Panc1 (cell line): ENCODE data around the gene SIRT6. TPM values are rescaled to one million over a fixed set of nuclear protein-coding genes. Genes with fewer than 3 reads are reported as not detected.

Experiments
- ATAC-seq: fragments of 200-7000 bp; cut with Tn5 transposase; 2 replicates; pipeline ENCODE4 v1.9.1; 2020; ENCODE audit warnings: mild to moderate bottlenecking, moderate library complexity
- BruUV-seq: library from RNA; stranded (reverse); fragments of 400-500 nt; replicated peaks from 2 replicates; lab custom pipeline; 2021; lab: Mats Ljungman, UMichigan
- CTCF ChIA-PET: fragments of 300-600 bp; sonication (Branson Sonifier 250); formaldehyde crosslinking; loops from one replicate; lab custom pipeline; 2022; ENCODE audit warnings: antibody characterized with exemption; lab: Charles Lee
- POLR2A ChIA-PET: fragments of 300-600 bp; sonication (Branson Sonifier 250); formaldehyde crosslinking; loops from one replicate; lab custom pipeline; 2022; ENCODE audit warnings: antibody characterized with exemption; lab: Charles Lee
- DNase-seq: peaks from one replicate; pipeline ENCODE4 v3.0.0-alpha.2; 2010; ENCODE audit warnings: low read depth, low spot score
- H3K27ac ChIP-seq: 2 replicates; pipeline ENCODE4 v1.5.1; 2011; ENCODE audit warnings: mild to moderate bottlenecking, low read length, inconsistent platforms
- H3K27me3 ChIP-seq: fragments of 200-500 bp; sonication (Bioruptor generic); 2 replicates; pipeline ENCODE4 v1.6.0; 2014; ENCODE audit warnings: low read length, inconsistent platforms; ENCODE audit not compliant: control insufficient read depth, insufficient read depth
- H3K36me3 ChIP-seq: fragments of 200-500 bp; sonication (Bioruptor generic); 2 replicates; pipeline ENCODE4 v1.5.1; 2014; ENCODE audit warnings: inconsistent platforms, mild to moderate bottlenecking, low read length, moderate library complexity; ENCODE audit not compliant: control insufficient read depth, insufficient read depth
- H3K4me1 ChIP-seq: 2 replicates; pipeline ENCODE4 v1.5.1; 2011; ENCODE audit warnings: inconsistent platforms, mild to moderate bottlenecking, low read length, moderate library complexity; ENCODE audit not compliant: control insufficient read depth, insufficient read depth
- H3K4me3 ChIP-seq, 2 experiments: 2 replicates each; pipeline ENCODE4 v1.5.1; 2011 to 2012; ENCODE audit warnings: low read depth in 2 of 2, low read length in 2 of 2, mild to moderate bottlenecking in 2 of 2, inconsistent platforms in 1 of 2, moderate library complexity in 1 of 2
- H3K9me3 ChIP-seq: fragments of 200-500 bp; sonication (Bioruptor generic); 2 replicates; pipeline ENCODE4 v1.5.1; 2014; ENCODE audit warnings: low read depth, mild to moderate bottlenecking, inconsistent platforms, low read length, moderate library complexity; ENCODE audit not compliant: control insufficient read depth, insufficient read depth
- POLR2AphosphoS5 ChIP-seq: IDR thresholded peaks from 2 replicates; pipeline ENCODE4 v1.6.1; 2012; ENCODE audit warnings: mild to moderate bottlenecking, low read depth, low read length, moderate library complexity
- SIN3A ChIP-seq: IDR thresholded peaks from 2 replicates; pipeline ENCODE4 v1.6.1; 2012; ENCODE audit warnings: low read depth, mild to moderate bottlenecking, low read length, moderate library complexity, borderline replicate concordance; ENCODE audit not compliant: insufficient read depth
- TCF7L2 ChIP-seq: IDR thresholded peaks from 2 replicates; pipeline ENCODE4 v1.6.1; 2011; ENCODE audit warnings: mild to moderate bottlenecking, low read depth, low read length, inconsistent platforms
- in situ Hi-C: cut with HindIII; loops from 2 replicates; pipeline ENCODE4 v1.10.0; 2016; ENCODE audit warnings: low sequenced_read_pairs, low pct_unique_long_range_greater_than_20kb
- intact Hi-C: fragments of 100-400 bp; cut with micrococcal nuclease; formaldehyde crosslinking; loops from one replicate; pipeline ENCODE4 v1.10.0; 2022; ENCODE audit not compliant: unreplicated experiment
- total RNA-seq: library from RNA; stranded (reverse); gene quantifications from one replicate; pipeline ENCODE4 v1.2.1, GENCODE V29; 2021; ENCODE audit not compliant: unreplicated experiment
- TF ChIP-seq, protein P1 (sequence below): fragments of 450-650 bp; IDR thresholded peaks from 2 replicates; pipeline ENCODE4 v1.5.1; 2017; ENCODE audit warnings: mild to moderate bottlenecking
- TF ChIP-seq, protein P2 (sequence below), 2 experiments: IDR thresholded peaks; 2 replicates each; pipeline ENCODE4 v1.6.1; 2011 to 2012; ENCODE audit warnings: low read depth in 2 of 2, control low read depth in 1 of 2, low read length in 1 of 2, mild to moderate bottlenecking in 1 of 2, moderate library complexity in 1 of 2; ENCODE audit not compliant: insufficient read depth in 1 of 2

The SIRT6 gene
- total RNA-seq, 1 experiment from 2014 or later = 19.8 TPM

DNA sequence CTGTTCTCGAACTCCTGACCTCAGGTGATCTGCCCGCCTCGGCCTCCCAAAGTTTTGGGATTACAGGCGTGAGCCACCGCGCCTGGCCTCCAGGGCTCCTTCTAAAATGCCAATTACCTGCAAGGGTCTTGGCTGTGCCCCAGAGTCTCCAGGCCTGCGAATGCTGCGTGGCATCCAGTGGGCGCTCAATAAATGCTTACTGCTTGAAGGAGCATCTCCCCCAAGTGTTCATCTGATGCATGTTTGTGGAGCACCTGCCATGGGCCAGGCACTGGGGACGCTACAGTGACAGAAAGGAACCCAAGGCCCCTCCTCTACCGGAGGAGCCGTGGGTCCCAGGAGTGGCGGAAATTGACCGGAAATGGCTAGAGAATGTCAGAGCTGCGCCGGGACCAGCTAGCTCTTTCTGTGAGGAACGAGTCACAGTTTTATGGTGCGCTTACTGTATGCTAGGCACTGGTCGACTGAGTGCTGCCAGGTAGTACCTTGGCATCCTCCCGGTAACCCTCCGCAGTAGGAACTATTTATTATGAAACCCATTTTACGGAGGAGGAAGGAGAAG lies 14.3 kb upstream of the SIRT6 start:
- no peak for DNase-seq
- in situ Hi-C loops (no loop called here), intact Hi-C loops (no loop called here)
- CTCF ChIA-PET = no interaction called here
- no peak overlapping the region for H3K27ac ChIP-seq
- no peak overlapping the region for H3K4me3 ChIP-seq
- peaks cover 3% of the 10 kb centered on the region; the same call in 1 of the 2 replicates for H3K4me1 ChIP-seq
- TF ChIP-seq, protein P1, sequence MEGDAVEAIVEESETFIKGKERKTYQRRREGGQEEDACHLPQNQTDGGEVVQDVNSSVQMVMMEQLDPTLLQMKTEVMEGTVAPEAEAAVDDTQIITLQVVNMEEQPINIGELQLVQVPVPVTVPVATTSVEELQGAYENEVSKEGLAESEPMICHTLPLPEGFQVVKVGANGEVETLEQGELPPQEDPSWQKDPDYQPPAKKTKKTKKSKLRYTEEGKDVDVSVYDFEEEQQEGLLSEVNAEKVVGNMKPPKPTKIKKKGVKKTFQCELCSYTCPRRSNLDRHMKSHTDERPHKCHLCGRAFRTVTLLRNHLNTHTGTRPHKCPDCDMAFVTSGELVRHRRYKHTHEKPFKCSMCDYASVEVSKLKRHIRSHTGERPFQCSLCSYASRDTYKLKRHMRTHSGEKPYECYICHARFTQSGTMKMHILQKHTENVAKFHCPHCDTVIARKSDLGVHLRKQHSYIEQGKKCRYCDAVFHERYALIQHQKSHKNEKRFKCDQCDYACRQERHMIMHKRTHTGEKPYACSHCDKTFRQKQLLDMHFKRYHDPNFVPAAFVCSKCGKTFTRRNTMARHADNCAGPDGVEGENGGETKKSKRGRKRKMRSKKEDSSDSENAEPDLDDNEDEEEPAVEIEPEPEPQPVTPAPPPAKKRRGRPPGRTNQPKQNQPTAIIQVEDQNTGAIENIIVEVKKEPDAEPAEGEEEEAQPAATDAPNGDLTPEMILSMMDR = no peak
- no peak for TF ChIP-seq POLR2AphosphoS5
- TF ChIP-seq TCF7L2 = no peak
- TF ChIP-seq, protein P2, sequence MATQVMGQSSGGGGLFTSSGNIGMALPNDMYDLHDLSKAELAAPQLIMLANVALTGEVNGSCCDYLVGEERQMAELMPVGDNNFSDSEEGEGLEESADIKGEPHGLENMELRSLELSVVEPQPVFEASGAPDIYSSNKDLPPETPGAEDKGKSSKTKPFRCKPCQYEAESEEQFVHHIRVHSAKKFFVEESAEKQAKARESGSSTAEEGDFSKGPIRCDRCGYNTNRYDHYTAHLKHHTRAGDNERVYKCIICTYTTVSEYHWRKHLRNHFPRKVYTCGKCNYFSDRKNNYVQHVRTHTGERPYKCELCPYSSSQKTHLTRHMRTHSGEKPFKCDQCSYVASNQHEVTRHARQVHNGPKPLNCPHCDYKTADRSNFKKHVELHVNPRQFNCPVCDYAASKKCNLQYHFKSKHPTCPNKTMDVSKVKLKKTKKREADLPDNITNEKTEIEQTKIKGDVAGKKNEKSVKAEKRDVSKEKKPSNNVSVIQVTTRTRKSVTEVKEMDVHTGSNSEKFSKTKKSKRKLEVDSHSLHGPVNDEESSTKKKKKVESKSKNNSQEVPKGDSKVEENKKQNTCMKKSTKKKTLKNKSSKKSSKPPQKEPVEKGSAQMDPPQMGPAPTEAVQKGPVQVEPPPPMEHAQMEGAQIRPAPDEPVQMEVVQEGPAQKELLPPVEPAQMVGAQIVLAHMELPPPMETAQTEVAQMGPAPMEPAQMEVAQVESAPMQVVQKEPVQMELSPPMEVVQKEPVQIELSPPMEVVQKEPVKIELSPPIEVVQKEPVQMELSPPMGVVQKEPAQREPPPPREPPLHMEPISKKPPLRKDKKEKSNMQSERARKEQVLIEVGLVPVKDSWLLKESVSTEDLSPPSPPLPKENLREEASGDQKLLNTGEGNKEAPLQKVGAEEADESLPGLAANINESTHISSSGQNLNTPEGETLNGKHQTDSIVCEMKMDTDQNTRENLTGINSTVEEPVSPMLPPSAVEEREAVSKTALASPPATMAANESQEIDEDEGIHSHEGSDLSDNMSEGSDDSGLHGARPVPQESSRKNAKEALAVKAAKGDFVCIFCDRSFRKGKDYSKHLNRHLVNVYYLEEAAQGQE (IDR thresholded peaks at IDR 0.05; ENCODE audit: insufficient read depth in 1 of 2, low read depth in 2 of 2, low read length in 1 of 2) = no peak
- TF ChIP-seq SIN3A = no peak
- H3K27me3 ChIP-seq = peaks cover 3% of the 10 kb centered on the region; the same call in 1 of the 2 replicates
- POLR2A ChIA-PET = interaction anchor here (0.6 kb wide), 1 partner anchor 56 kb away, joined by 5 read pairs; no protein-coding TSS in a partner anchor
- BruUV-seq = no TSS peak
- ATAC-seq = no peak
- no peaks in the 10 kb centered on the region for H3K9me3 ChIP-seq
- no peaks in the 10 kb centered on the region for H3K36me3 ChIP-seq

DNA sequence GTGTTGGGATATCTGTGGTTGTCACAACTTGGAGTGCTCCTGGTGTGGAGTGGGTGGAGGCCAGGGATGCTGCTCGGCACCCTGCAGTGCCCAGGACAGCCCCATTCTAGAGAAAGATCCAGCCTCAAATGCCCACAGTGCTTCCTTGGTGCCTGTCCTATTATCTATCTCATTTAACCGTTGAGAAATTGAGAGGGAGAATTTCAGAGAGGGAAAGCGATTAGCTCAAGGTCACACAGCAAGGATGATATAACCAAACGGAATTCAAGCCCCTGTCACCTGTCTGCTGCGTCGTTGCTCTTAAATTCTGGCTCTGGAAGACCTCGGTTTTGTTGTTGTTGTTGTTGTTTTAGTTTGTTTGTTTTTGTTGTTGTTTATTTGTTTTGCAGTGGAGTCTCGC lies 13.6 kb upstream of the SIRT6 start:
- ATAC-seq (no peak), DNase-seq (no peak)
- Histone ChIP-seq H3K9me3 (no peaks in the 10 kb centered on the region), H3K27ac (no peak overlapping the region), H3K27me3 (peaks cover 3% of the 10 kb centered on the region; the same call in 1 of the 2 replicates), H3K4me1 (peaks cover 3% of the 10 kb centered on the region; the same call in 1 of the 2 replicates), H3K36me3 (no peaks in the 10 kb centered on the region), H3K4me3 (no peak overlapping the region)
- CTCF ChIA-PET = no interaction called here
- TF ChIP-seq, protein P1 = no peak
- no peak for TF ChIP-seq TCF7L2
- TF ChIP-seq SIN3A = no peak
- TF ChIP-seq, protein P2 (IDR thresholded peaks at IDR 0.05; ENCODE audit: insufficient read depth in 1 of 2, low read depth in 2 of 2, low read length in 1 of 2) = no peak
- no peak for TF ChIP-seq POLR2AphosphoS5
- in situ Hi-C loops (no loop called here), intact Hi-C loops (no loop called here)
- POLR2A ChIA-PET = interaction anchor here (0.6 kb wide), 1 partner anchor 56 kb away, joined by 5 read pairs; no protein-coding TSS in a partner anchor
- no TSS peak for BruUV-seq
